GM12872 (cell line): ENCODE data around the gene NDUFAF4.
A peak's percentile ranks its signal among the peaks of the same experiment; 100 is the strongest.

Experiments used
- TF ChIP-seq, protein P1 (sequence below): IDR thresholded peaks from 3 replicates; pipeline ENCODE4 v1.5.1; 2011; ENCODE audit warnings: low read depth, mild to moderate bottlenecking, low read length, moderate library complexity; ENCODE audit not compliant: insufficient read depth

Gene NDUFAF4

GRCh38 chr6:96897396-96898240 is at the start of gene NDUFAF4:
Gene NDUFAF4 (minus strand): TSS chr6:96897891. CDS start chr6:96897801, 90 bp downstream.
- TF ChIP-seq, protein P1, sequence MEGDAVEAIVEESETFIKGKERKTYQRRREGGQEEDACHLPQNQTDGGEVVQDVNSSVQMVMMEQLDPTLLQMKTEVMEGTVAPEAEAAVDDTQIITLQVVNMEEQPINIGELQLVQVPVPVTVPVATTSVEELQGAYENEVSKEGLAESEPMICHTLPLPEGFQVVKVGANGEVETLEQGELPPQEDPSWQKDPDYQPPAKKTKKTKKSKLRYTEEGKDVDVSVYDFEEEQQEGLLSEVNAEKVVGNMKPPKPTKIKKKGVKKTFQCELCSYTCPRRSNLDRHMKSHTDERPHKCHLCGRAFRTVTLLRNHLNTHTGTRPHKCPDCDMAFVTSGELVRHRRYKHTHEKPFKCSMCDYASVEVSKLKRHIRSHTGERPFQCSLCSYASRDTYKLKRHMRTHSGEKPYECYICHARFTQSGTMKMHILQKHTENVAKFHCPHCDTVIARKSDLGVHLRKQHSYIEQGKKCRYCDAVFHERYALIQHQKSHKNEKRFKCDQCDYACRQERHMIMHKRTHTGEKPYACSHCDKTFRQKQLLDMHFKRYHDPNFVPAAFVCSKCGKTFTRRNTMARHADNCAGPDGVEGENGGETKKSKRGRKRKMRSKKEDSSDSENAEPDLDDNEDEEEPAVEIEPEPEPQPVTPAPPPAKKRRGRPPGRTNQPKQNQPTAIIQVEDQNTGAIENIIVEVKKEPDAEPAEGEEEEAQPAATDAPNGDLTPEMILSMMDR, result peak; percentile 81

- TF ChIP-seq, protein P1, result no peak
Measured at GRCh38 chr6:96947055-96947454, 49.4 kb upstream of the NDUFAF4 start.

DNA sequence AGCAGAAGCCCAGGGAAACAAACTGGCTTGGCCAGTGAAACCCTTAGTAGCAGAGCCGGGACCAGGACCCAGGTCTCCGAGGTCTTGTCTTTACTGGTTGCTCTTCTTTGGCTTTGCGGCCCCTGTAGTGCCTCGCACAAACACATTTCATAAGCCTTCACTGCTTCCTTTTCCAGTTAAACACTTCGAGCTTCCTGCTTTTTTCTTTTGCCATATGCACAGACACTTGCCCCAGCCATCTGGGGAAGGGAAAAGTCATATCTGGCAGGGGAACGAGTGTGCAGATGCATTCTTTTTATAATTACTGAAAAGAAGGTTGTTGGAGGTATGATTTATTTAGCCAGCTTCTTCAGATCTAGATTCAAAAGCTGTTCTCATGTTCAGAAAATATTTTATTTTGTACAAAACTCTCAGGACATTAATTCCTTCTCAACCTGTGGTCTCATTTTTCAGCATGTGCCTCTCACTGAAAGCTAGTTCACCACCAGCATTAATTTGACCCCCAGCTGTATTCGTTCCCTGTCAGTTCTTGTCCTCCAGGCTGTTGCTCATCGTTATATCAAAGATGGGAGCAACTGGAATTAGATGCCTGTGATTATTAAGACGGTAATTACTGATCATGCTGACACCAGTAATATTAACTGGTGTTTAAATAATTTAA is 46.0 kb upstream of the NDUFAF4 start:
- TF ChIP-seq, protein P1, result no peak

- TF ChIP-seq, protein P1, result no peak
Measured at GRCh38 chr6:96942676-96943075, 45.0 kb upstream of the NDUFAF4 start.

GRCh38 chr6:96940322-96940721 is 42.6 kb upstream of the NDUFAF4 start:
- TF ChIP-seq, protein P1, result no peak

DNA sequence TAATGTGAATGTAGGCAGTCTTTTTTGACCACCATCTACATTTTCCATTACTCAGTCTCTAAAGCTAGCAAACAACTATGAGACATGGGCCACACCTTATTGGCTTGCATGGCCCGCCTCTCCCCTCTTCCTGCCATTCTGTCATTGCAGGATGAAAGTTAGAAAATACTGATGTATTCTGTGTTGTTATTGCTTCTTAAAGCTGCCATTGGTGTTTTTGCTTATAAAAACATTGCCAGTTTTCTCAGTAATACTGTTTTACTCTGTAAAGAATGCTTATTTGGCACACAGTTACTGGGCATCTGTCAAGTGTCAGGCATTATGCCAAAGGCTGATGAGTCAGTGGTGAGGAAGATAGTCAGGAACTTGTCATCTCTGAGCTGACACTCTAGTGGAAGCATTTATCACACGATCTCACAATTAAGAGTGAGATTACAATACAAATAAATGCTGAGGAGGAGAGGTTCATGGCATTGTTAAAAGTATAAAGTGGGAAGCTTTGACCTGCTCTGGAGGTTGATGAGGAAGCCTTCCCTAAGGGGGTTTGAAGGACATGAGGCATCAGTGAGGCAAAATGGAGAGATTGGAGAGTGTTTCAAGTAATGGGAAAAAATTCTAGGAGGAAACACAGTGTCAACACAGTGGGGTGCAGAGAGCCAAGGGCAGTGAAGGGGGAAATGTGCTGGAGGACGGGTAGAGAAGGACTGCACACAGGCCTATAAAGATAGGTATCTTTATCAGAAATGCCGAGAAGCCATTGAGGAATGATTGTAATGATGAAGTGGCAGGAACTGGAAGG is 41.5 kb upstream of the NDUFAF4 start:
- TF ChIP-seq, protein P1, result no peak

DNA sequence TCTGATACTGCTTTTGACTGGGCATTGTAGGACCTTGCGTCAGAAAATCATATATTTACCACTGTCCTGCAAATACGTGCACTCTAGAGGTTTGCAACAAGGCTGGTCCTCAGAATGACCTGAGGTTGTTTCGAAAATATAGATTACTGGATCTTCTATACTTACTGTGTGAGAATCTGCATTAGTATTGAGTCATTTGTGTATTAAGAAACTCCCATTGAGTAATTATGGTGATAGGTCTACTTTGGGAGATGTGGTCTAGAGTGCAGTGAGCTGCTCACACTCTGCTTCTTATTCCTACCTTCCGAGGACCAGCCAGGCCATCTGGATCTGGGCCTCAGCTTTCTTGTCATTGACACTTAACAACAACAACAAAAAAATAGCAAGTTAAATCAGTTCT is 36.4 kb upstream of the NDUFAF4 start:
- TF ChIP-seq, protein P1, result no peak
